Muscle layer of colon (tissue), 2 donors: Measurements from ENCODE around the gene EOLA2.
"Not testable (repeated sequence)": the region's sequence is repeated elsewhere in the genome, so short reads cannot be mapped to it uniquely, and the experiment has no call there.

ENCODE experiments used
- H3K27ac ChIP-seq: one replicate; pipeline ENCODE4 v1.7.0; 2013; ENCODE audit warnings: low read depth, mild to moderate bottlenecking, low read length, moderate library complexity
- H3K27me3 ChIP-seq, 2 donors: one replicate each; pipeline ENCODE4 v1.7.0; 2013; ENCODE audit warnings: low read length in 2 of 2, mild to moderate bottlenecking in 2 of 2; ENCODE audit not compliant: insufficient read depth in 2 of 2, control insufficient read depth in 1 of 2
- H3K36me3 ChIP-seq: one replicate; pipeline ENCODE4 v1.7.0; 2013; ENCODE audit warnings: mild to moderate bottlenecking, low read length; ENCODE audit not compliant: insufficient read depth
- H3K4me1 ChIP-seq: one replicate; pipeline ENCODE4 v1.7.0; 2013; ENCODE audit warnings: mild to moderate bottlenecking, low read length; ENCODE audit not compliant: insufficient read depth
- H3K4me3 ChIP-seq, 2 donors: one replicate each; pipeline ENCODE4 v1.7.0; 2013; ENCODE audit warnings: low read length in 2 of 2, low read depth in 1 of 2, mild to moderate bottlenecking in 1 of 2, moderate library complexity in 1 of 2
- H3K9ac ChIP-seq: one replicate; pipeline ENCODE4 v1.7.0; 2013; ENCODE audit warnings: low read length
- H3K9me3 ChIP-seq: one replicate; pipeline ENCODE4 v1.7.0; 2013; ENCODE audit warnings: mild to moderate bottlenecking, low read length
- donor health status: abdominal sarcoma.
- donor health status: Adenocarcinoma of cecum.

EOLA2 gene

GRCh38 chrX:149908308-149908707 lies 30.0 kb downstream of the EOLA2 start:
- no peak overlapping the region for H3K4me3 ChIP-seq
- H3K9ac ChIP-seq: no peak overlapping the region
- H3K36me3 ChIP-seq: no peaks in the 10 kb centered on the region
- H3K9me3 ChIP-seq: no peaks in the 10 kb centered on the region
- no peak overlapping the region for H3K27ac ChIP-seq
- H3K4me1 ChIP-seq: no peaks in the 10 kb centered on the region
- H3K27me3 ChIP-seq: no peaks in the 10 kb centered on the region

GRCh38 chrX:149903889-149904748 lies 34.2 kb downstream of the EOLA2 start:
- no peaks in the 10 kb centered on the region for H3K36me3 ChIP-seq
- H3K4me1 ChIP-seq: no peaks in the 10 kb centered on the region
- H3K4me3 ChIP-seq: no peak overlapping the region
- H3K9me3 ChIP-seq: no peaks in the 10 kb centered on the region
- no peak overlapping the region for H3K27ac ChIP-seq
- no peaks in the 10 kb centered on the region for H3K27me3 ChIP-seq
- no peak overlapping the region for H3K9ac ChIP-seq

- no peak overlapping the region for H3K27ac ChIP-seq
Measured at GRCh38 chrX:149898554-149898953, 39.7 kb downstream of the EOLA2 start.

GRCh38 chrX:149890828-149891227 lies 47.5 kb downstream of the EOLA2 start:
- H3K9ac ChIP-seq, H3K4me1 ChIP-seq, H3K4me3 ChIP-seq, H3K36me3 ChIP-seq, H3K27ac ChIP-seq, H3K27me3 ChIP-seq, H3K9me3 ChIP-seq: not testable (repeated sequence)

More at GRCh38 chrX:149898554-149898953, 39.7 kb downstream of the EOLA2 start:
- Histone ChIP-seq H3K9me3 (no peaks in the 10 kb centered on the region), H3K9ac (no peak overlapping the region), H3K27me3 (no peaks in the 10 kb centered on the region), H3K36me3 (no peaks in the 10 kb centered on the region), H3K4me1 (no peaks in the 10 kb centered on the region), H3K4me3 (no peak overlapping the region)
